SK-N-SH treated with all-trans-retinoic acid at 6 μM for 48 hours (cell line): ENCODE results near the gene ARHGEF4.

Experiments
- ATAC-seq: fragments of 200-7000 bp; cut with Tn5 transposase; 3 replicates; pipeline ENCODE4 v1.9.1; 2020; ENCODE audit warnings: mild to moderate bottlenecking, moderate library complexity
- ARNTL ChIP-seq: fragments of 450-650 bp; formaldehyde crosslinking; IDR thresholded peaks from 2 replicates; pipeline ENCODE4 v1.5.0; 2020; ENCODE audit warnings: low read depth, mild to moderate bottlenecking, moderate library complexity, borderline replicate concordance
- BACH2 ChIP-seq: fragments of 250-450 bp; sonication (Bioruptor Pico); IDR thresholded peaks from 2 replicates; pipeline ENCODE4 v1.9.0; 2021; ENCODE audit warnings: mild to moderate bottlenecking, borderline replicate concordance
- CREB5 ChIP-seq: fragments of 250-450 bp; sonication (Bioruptor Pico); IDR thresholded peaks from 2 replicates; pipeline ENCODE4 v1.5.1; 2020; ENCODE audit warnings: low read depth, mild to moderate bottlenecking, moderate library complexity
- CSDC2 ChIP-seq: fragments of 250-450 bp; sonication (Bioruptor Pico); IDR thresholded peaks from 2 replicates; pipeline ENCODE4 v1.5.0; 2020; ENCODE audit warnings: mild to moderate bottlenecking, moderate library complexity
- CSRNP3 ChIP-seq: fragments of 250-450 bp; sonication (Bioruptor Pico); IDR thresholded peaks from 2 replicates; pipeline ENCODE4 v1.5.1; 2021; ENCODE audit warnings: mild to moderate bottlenecking, moderate library complexity
- GLIS3 ChIP-seq: fragments of 250-450 bp; sonication (Bioruptor Pico); IDR thresholded peaks from 2 replicates; pipeline ENCODE4 v1.5.0; 2020; ENCODE audit warnings: mild to moderate bottlenecking, moderate library complexity
- ISL1 ChIP-seq: fragments of 250-450 bp; sonication (Bioruptor Pico); IDR thresholded peaks from 2 replicates; pipeline ENCODE4 v2.1.2; 2022; ENCODE audit warnings: mild to moderate bottlenecking, moderate library complexity
- OSR1 ChIP-seq: fragments of 250-450 bp; sonication (Bioruptor Pico); IDR thresholded peaks from 2 replicates; pipeline ENCODE4 v1.8.0; 2022; ENCODE audit warnings: moderate library complexity, mild to moderate bottlenecking, inconsistent platforms
- PATZ1 ChIP-seq: fragments of 250-450 bp; sonication (Bioruptor Pico); IDR thresholded peaks from 2 replicates; pipeline ENCODE4 v1.8.0; 2020; ENCODE audit warnings: mild to moderate bottlenecking, moderate library complexity, borderline replicate concordance
- POU6F1 ChIP-seq: fragments of 250-450 bp; sonication (Bioruptor Pico); IDR thresholded peaks from 2 replicates; pipeline ENCODE4 v1.8.0; 2021; ENCODE audit warnings: low read depth, mild to moderate bottlenecking, moderate library complexity, borderline replicate concordance
- PPARA ChIP-seq: fragments of 250-450 bp; sonication (Bioruptor Pico); IDR thresholded peaks from 2 replicates; pipeline ENCODE4 v1.5.0; 2020; ENCODE audit warnings: mild to moderate bottlenecking, borderline replicate concordance
- RARB ChIP-seq: fragments of 250-450 bp; sonication (Bioruptor Pico); IDR thresholded peaks from 2 replicates; pipeline ENCODE4 v1.8.0; 2021; ENCODE audit warnings: mild to moderate bottlenecking, moderate library complexity
- SNAI2 ChIP-seq: fragments of 250-450 bp; sonication (Bioruptor Pico); IDR thresholded peaks from 2 replicates; pipeline ENCODE4 v1.5.0; 2020; ENCODE audit warnings: mild to moderate bottlenecking, moderate library complexity
- TCF4 ChIP-seq: fragments of 250-450 bp; sonication (Bioruptor Pico); IDR thresholded peaks from 2 replicates; pipeline ENCODE4 v1.8.0; 2021; ENCODE audit warnings: mild to moderate bottlenecking, moderate library complexity, borderline replicate concordance
- TOX ChIP-seq: fragments of 250-450 bp; sonication (Bioruptor Pico); IDR thresholded peaks from 2 replicates; pipeline ENCODE4 v1.8.0; 2021; ENCODE audit warnings: mild to moderate bottlenecking, moderate library complexity, borderline replicate concordance
- TSHZ2 ChIP-seq: fragments of 250-450 bp; sonication (Bioruptor Pico); IDR thresholded peaks from 2 replicates; pipeline ENCODE4 v1.5.0; 2020; ENCODE audit warnings: mild to moderate bottlenecking, moderate library complexity
- ZC3H10 ChIP-seq: fragments of 250-450 bp; sonication (Bioruptor Pico); IDR thresholded peaks from 2 replicates; pipeline ENCODE4 v1.5.1; 2021; ENCODE audit warnings: mild to moderate bottlenecking, moderate library complexity
- ZFP3 ChIP-seq: fragments of 250-450 bp; sonication (Bioruptor Pico); IDR thresholded peaks from 2 replicates; pipeline ENCODE4 v1.5.0; 2020; ENCODE audit warnings: mild to moderate bottlenecking, moderate library complexity
- ZFP30 ChIP-seq: fragments of 450-650 bp; formaldehyde crosslinking; IDR thresholded peaks from 2 replicates; pipeline ENCODE4 v1.5.0; 2022; ENCODE audit warnings: mild to moderate bottlenecking, moderate library complexity
- ZNF565 ChIP-seq: fragments of 450-650 bp; formaldehyde crosslinking; conservative IDR thresholded peaks from 2 replicates; pipeline ENCODE4 v1.5.0; 2020; ENCODE audit warnings: low read depth, mild to moderate bottlenecking, moderate library complexity
- ZNF70 ChIP-seq: fragments of 450-650 bp; formaldehyde crosslinking; IDR thresholded peaks from 2 replicates; pipeline ENCODE4 v1.5.0; 2020; ENCODE audit warnings: mild to moderate bottlenecking, moderate library complexity
- ZNF8 ChIP-seq: fragments of 450-650 bp; formaldehyde crosslinking; IDR thresholded peaks from 2 replicates; pipeline ENCODE4 v1.5.0; 2020; ENCODE audit warnings: mild to moderate bottlenecking, moderate library complexity

ARHGEF4 gene

GRCh38 chr2:130835766-130836015, 1.0 kb upstream of the ARHGEF4 start (continued):
- TF ChIP-seq POU6F1 (CRISPR knock-in tag): no peak
- no peak for TF ChIP-seq ZNF565 (CRISPR knock-in tag)
- no peak for TF ChIP-seq TCF4 (CRISPR knock-in tag)
- TF ChIP-seq, all 23 proteins: peak for 0

GRCh38 chr2:130837175-130837810, 579 bp downstream of the ARHGEF4 start:
- ATAC-seq: no peak
- TF ChIP-seq CSRNP3 (CRISPR knock-in tag) (no peak), POU6F1 (CRISPR knock-in tag) (no peak), CSDC2 (CRISPR knock-in tag) (no peak), TOX (CRISPR knock-in tag) (no peak), ZNF8 (no peak), OSR1 (CRISPR knock-in tag) (no peak), ZNF565 (CRISPR knock-in tag) (no peak), GLIS3 (CRISPR knock-in tag) (no peak), PPARA (CRISPR knock-in tag) (no peak), ISL1 (CRISPR knock-in tag) (no peak), ZC3H10 (no peak), RARB (CRISPR knock-in tag) (no peak), BACH2 (CRISPR knock-in tag) (no peak), PATZ1 (CRISPR knock-in tag) (no peak), CREB5 (no peak), ZNF70 (CRISPR knock-in tag) (no peak)
- TF ChIP-seq, all 23 proteins: peak for 0

- no peak for ATAC-seq
- TF ChIP-seq CSDC2 (CRISPR knock-in tag) (no peak), ZNF565 (CRISPR knock-in tag) (no peak), TSHZ2 (CRISPR knock-in tag) (no peak), ISL1 (CRISPR knock-in tag) (no peak), TOX (CRISPR knock-in tag) (no peak), ZFP30 (CRISPR knock-in tag) (no peak), PPARA (CRISPR knock-in tag) (no peak), ZNF8 (no peak), OSR1 (CRISPR knock-in tag) (no peak), ZNF70 (CRISPR knock-in tag) (no peak), ARNTL (CRISPR knock-in tag) (no peak), ZFP3 (no peak), CSRNP3 (CRISPR knock-in tag) (no peak), SNAI2 (CRISPR knock-in tag) (no peak), BACH2 (CRISPR knock-in tag) (no peak), CREB5 (no peak), RARB (CRISPR knock-in tag) (no peak)
These were observed 1.3 kb downstream of the ARHGEF4 start for GRCh38 chr2:130837811-130838565.
